Endothelial cell of umbilical vein (primary cell): ENCODE data around the gene TSSC4. TPM values are rescaled to one million over a fixed set of nuclear protein-coding genes. Genes with fewer than 3 reads are reported as not detected.

ENCODE experiments used
- BruUV-seq: library from RNA; stranded (reverse); fragments of 400-500 nt; replicated peaks from 2 replicates; lab custom pipeline; 2021; lab: Mats Ljungman, UMichigan
- CTCF ChIA-PET: fragments of 300-600, 350-600 bp; sonication (Branson Sonifier 250); formaldehyde crosslinking; loops from one replicate; lab custom pipeline; 2021; ENCODE audit warnings: antibody characterized with exemption, inconsistent platforms; lab: Charles Lee
- POLR2A ChIA-PET: fragments of 300-600, 350-600 bp; sonication (Branson Sonifier 250); formaldehyde crosslinking; loops from one replicate; lab custom pipeline; 2021; ENCODE audit warnings: antibody characterized with exemption, inconsistent platforms; lab: Charles Lee
- DNase-seq: peaks from one replicate; pipeline ENCODE4 v3.0.0-alpha.2; 2011; ENCODE audit warnings: low read depth, low spot score
- FAIRE-seq: peaks from 2 replicates; lab custom pipeline; 2011; peaks lifted over from hg19 to GRCh38; lab: Jason Lieb, UNC
- H2AFZ ChIP-seq: 2 replicates; pipeline ENCODE4 v1.6.0; 2012; ENCODE audit warnings: low read depth, low read length, control low read depth, inconsistent platforms
- H3K27ac ChIP-seq: 2 replicates; pipeline ENCODE4 v1.5.1; 2011; ENCODE audit warnings: low read depth, mild to moderate bottlenecking, control low read depth, low read length, moderate library complexity; ENCODE audit not compliant: insufficient read depth
- H3K27me3 ChIP-seq, 2 experiments: 2 replicates each; pipeline versions ENCODE4 v1.6.0 to v1.6.1; 2011; ENCODE audit warnings: low read length in 2 of 2, mixed read lengths in 1 of 2; ENCODE audit not compliant: control insufficient read depth in 2 of 2, insufficient read depth in 2 of 2
- H3K36me3 ChIP-seq, 2 experiments: 2 replicates in 1 of 2; 3 replicates in 1 of 2; pipeline ENCODE4 v1.5.1; 2011; ENCODE audit warnings: low read length in 2 of 2, mild to moderate bottlenecking in 1 of 2, moderate library complexity in 1 of 2; ENCODE audit not compliant: control insufficient read depth in 2 of 2, insufficient read depth in 2 of 2; ENCODE audit errors: extremely low read depth in 1 of 2
- H3K4me1 ChIP-seq: 3 replicates; pipeline ENCODE4 v1.5.1; 2011; ENCODE audit warnings: mild to moderate bottlenecking, low read length; ENCODE audit not compliant: control insufficient read depth, insufficient read depth; ENCODE audit errors: extremely low read depth
- H3K4me2 ChIP-seq: 2 replicates; pipeline ENCODE4 v1.6.1; 2011; ENCODE audit warnings: low read length, control low read depth, mixed read lengths; ENCODE audit not compliant: insufficient read depth
- H3K4me3 ChIP-seq, 3 experiments: fragments of 200-600 bp in 1 of 3; sonication (generic), shearing (Covaris generic) in 1 of 3; replicated peaks in 1 of 3; 2 replicates each; pipeline ENCODE4 v1.5.1; 2011 to 2016; ENCODE audit warnings: control low read depth in 3 of 3, low read length in 3 of 3, mild to moderate bottlenecking in 2 of 3, inconsistent platforms in 1 of 3, low read depth in 1 of 3, moderate library complexity in 1 of 3; ENCODE audit not compliant: insufficient read depth in 1 of 3
- H3K79me2 ChIP-seq: 2 replicates; pipeline ENCODE4 v1.6.0; 2012; ENCODE audit warnings: low read length, inconsistent platforms; ENCODE audit not compliant: control insufficient read depth, insufficient read depth
- H3K9ac ChIP-seq: replicated peaks from 2 replicates; pipeline ENCODE3; 2011; ENCODE audit warnings: low read length, control low read depth; ENCODE audit not compliant: insufficient read depth; ENCODE audit errors: extremely low read depth
- H3K9me1 ChIP-seq: replicated peaks from 3 replicates; pipeline ENCODE4 v1.6.0; 2011; ENCODE audit warnings: mild to moderate bottlenecking, low read length; ENCODE audit not compliant: control insufficient read depth, insufficient read depth; ENCODE audit errors: extremely low read depth
- H3K9me3 ChIP-seq: replicated peaks from 2 replicates; pipeline ENCODE4 v1.5.1; 2012; ENCODE audit warnings: low read length, inconsistent platforms; ENCODE audit not compliant: control insufficient read depth, insufficient read depth
- H4K20me1 ChIP-seq: replicated peaks from 2 replicates; pipeline ENCODE3; 2011; ENCODE audit warnings: mild to moderate bottlenecking, low read length; ENCODE audit not compliant: control insufficient read depth, insufficient read depth; ENCODE audit errors: extremely low read depth
- EZH2 ChIP-seq: IDR thresholded peaks from 2 replicates; pipeline ENCODE4 v1.6.1; 2012; ENCODE audit warnings: borderline replicate concordance, low read depth, mild to moderate bottlenecking, moderate library complexity, low read length, inconsistent platforms; ENCODE audit not compliant: severe bottlenecking
- GATA2 ChIP-seq: IDR thresholded peaks from 2 replicates; pipeline ENCODE4 v1.7.0; 2011; ENCODE audit warnings: low read depth, mild to moderate bottlenecking, moderate library complexity, mixed read lengths, low read length; ENCODE audit not compliant: insufficient read length, insufficient read depth
- JUN ChIP-seq: IDR thresholded peaks from 2 replicates; pipeline ENCODE4 v1.6.1; 2011; ENCODE audit warnings: borderline replicate concordance, low read depth; ENCODE audit not compliant: insufficient read length, insufficient read depth
- MYC ChIP-seq: IDR thresholded peaks from one replicate; pipeline ENCODE4 v1.6.1; 2011; ENCODE audit warnings: mild to moderate bottlenecking, low read depth, low read length
- POLR2A ChIP-seq: IDR thresholded peaks from 2 replicates; pipeline ENCODE4 v1.6.1; 2012; ENCODE audit warnings: low read depth, mild to moderate bottlenecking, control low read depth, low read length
- POLR2AphosphoS5 ChIP-seq: IDR thresholded peaks from 2 replicates; pipeline ENCODE4 v1.6.1; 2012; ENCODE audit warnings: low read depth, mild to moderate bottlenecking, control low read depth, low read length, moderate library complexity; ENCODE audit not compliant: insufficient read depth
- dilution Hi-C: fragments of 300-500 bp; cut with MboI; formaldehyde crosslinking; loops from one replicate; pipeline ENCODE4 v1.15.0; 2019; ENCODE audit warnings: low sequenced_read_pairs; ENCODE audit not compliant: extremely low pct_ligation_motif_present
- intact Hi-C: fragments of 100-400 bp; cut with micrococcal nuclease; formaldehyde crosslinking; loops from one replicate; pipeline ENCODE4 v1.10.0; 2022
- polyA plus RNA-seq, 4 experiments: library from polyadenylated mRNA; depleted of rRNA in 3 of 4; stranded (reverse) in 3 of 4; unstranded in 1 of 4; fragments of >200 nt; gene quantifications; 2 replicates each; pipeline versions ENCODE4 v1.2.1 to v1.2.3, GENCODE V29; 2011 to 2012; ENCODE audit warnings: missing spikeins in 1 of 4
- total RNA-seq: library from RNA; stranded (reverse); gene quantifications from 2 replicates; pipeline ENCODE4 v1.2.3, GENCODE V29; 2021
- TF ChIP-seq, protein P1 (sequence below): IDR thresholded peaks from 2 replicates; pipeline ENCODE4 v1.6.1; 2011; ENCODE audit not compliant: insufficient read depth, insufficient read length

Gene TSSC4
- total and polyA plus RNA-seq, 2 donors (not counting 3 experiments of a cell fraction or from before 2014, with no cell fraction given) = 42.7 to 59.6 TPM

DNA sequence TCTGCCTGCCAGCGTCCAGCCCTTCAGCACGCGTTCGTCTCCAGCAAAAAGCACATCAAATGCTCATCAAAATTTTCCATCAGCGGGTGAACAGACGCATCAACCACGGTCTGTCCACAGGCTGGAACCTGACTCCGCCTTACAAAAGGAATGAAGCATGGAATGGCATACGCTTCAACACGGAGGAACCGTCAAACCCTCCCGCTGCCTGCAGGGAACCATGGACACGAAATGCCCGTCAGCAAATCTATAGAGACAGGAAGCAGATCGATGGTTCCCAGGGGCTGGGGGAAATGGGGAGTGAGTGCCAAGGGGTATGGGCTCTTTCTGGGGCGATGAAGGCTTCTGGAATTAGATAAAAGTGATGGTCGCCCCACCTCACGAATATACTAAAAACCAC, 16.2 kb downstream of the TSSC4 start:
- Histone ChIP-seq H4K20me1 (no peaks in the 10 kb centered on the region), H3K79me2 (no peaks in the 10 kb centered on the region), H3K9me1 (no peaks in the 10 kb centered on the region), H3K9ac (no peak overlapping the region), H3K4me2 (no peak overlapping the region), H3K9me3 (no peaks in the 10 kb centered on the region), H3K36me3 (no peaks in the 10 kb centered on the region), H2AFZ (no peak overlapping the region), H3K4me3 (no peak overlapping the region), H3K27ac (no peak overlapping the region), H3K4me1 (no peaks in the 10 kb centered on the region), H3K27me3 (no peaks in the 10 kb centered on the region)
- intact Hi-C loops = no loop called here
- POLR2A ChIA-PET = no interaction called here
- CTCF ChIA-PET = interaction anchor here (1.1 to 10.1 kb wide), 7 partner anchors 8 to 218 kb away, joined by 3 to 829 read pairs (median 4); partner anchors contain the start of genes C11orf21, TSPAN32 and TSSC4
- BruUV-seq = no TSS peak
- DNase-seq (no peak), FAIRE-seq (no peak)
- TF ChIP-seq, protein P1, sequence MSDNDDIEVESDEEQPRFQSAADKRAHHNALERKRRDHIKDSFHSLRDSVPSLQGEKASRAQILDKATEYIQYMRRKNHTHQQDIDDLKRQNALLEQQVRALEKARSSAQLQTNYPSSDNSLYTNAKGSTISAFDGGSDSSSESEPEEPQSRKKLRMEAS = no peak
- TF ChIP-seq JUN = no peak
- no peak for TF ChIP-seq MYC
- TF ChIP-seq POLR2AphosphoS5 = no peak
- TF ChIP-seq POLR2A = no peak
- no peak for TF ChIP-seq GATA2
- TF ChIP-seq EZH2 = no peak
- dilution Hi-C loops = no loop called here
